SK-N-MC (cell line): ENCODE measurements around the gene OTX2.

Experiments
- EZH2 ChIP-seq: fragments of 200-600 bp; sonication (generic); IDR thresholded peaks from one replicate; pipeline ENCODE4 v1.6.1; 2017; ENCODE audit warnings: antibody characterized with exemption
- POLR2AphosphoS5 ChIP-seq: IDR thresholded peaks from 2 replicates; pipeline ENCODE4 v1.6.1; 2012; ENCODE audit warnings: mild to moderate bottlenecking, low read depth, low read length, borderline replicate concordance

DNA sequence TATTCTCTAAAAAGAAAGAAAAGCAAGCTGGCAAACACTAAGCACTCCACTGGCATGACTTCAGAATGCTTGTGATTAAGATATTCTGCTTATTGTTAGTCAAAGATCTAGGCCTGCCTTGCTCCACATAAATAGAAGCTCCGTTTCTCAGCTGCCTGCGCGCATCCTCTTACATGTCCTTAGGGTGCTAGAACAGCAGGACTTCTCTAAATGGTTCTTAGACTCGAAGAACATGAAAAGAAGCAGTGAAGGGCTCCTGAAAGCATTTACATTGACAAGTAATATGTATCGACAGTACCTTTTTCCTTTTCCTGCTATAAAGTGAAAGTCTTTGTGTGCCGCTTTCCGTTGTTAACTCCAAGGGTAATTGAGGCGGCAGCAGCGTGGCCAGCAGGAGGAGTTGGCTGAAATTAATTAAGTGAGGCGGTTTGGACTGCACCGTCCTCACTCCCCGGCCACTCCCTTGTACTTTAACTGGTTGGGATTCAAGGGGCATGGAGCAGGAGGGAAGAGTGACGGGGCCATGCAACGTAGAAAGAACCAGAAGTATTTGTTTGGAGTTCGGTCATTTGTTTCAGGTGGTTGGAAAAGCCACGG, 34.2 kb upstream of the OTX2 start:
- TF ChIP-seq EZH2: no peak
- TF ChIP-seq POLR2AphosphoS5: no peak
